GM12874 (cell line): ENCODE data around the gene DYSF.

Experiments
- TF ChIP-seq, protein P1 (sequence below): IDR thresholded peaks from 2 replicates; pipeline ENCODE4 v1.5.1; 2011; ENCODE audit warnings: low read depth, mild to moderate bottlenecking, control low read depth, low read length, moderate library complexity; ENCODE audit not compliant: insufficient read depth

The DYSF gene

DNA sequence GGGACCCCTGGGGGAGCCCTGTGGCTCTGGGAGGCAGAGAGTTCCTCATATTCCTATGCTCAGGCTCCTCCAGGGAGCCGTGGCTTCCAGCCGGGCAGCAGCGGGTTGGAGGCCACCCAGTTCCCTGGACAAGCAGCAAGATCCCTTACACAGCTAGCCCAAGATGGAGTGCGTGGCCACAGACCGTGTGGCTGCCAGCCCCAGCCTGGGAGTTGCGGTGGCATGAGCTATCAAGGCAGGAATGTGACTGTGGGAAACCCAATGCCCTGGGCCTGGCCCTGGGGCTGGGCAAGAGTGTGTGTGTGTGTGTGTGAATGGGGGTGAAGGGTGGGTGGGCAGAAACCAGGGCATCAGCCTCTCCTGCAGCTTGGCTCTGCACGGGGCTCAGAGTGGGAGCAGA is 130.5 kb downstream of the DYSF start:
- TF ChIP-seq, protein P1, sequence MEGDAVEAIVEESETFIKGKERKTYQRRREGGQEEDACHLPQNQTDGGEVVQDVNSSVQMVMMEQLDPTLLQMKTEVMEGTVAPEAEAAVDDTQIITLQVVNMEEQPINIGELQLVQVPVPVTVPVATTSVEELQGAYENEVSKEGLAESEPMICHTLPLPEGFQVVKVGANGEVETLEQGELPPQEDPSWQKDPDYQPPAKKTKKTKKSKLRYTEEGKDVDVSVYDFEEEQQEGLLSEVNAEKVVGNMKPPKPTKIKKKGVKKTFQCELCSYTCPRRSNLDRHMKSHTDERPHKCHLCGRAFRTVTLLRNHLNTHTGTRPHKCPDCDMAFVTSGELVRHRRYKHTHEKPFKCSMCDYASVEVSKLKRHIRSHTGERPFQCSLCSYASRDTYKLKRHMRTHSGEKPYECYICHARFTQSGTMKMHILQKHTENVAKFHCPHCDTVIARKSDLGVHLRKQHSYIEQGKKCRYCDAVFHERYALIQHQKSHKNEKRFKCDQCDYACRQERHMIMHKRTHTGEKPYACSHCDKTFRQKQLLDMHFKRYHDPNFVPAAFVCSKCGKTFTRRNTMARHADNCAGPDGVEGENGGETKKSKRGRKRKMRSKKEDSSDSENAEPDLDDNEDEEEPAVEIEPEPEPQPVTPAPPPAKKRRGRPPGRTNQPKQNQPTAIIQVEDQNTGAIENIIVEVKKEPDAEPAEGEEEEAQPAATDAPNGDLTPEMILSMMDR = no peak

DNA sequence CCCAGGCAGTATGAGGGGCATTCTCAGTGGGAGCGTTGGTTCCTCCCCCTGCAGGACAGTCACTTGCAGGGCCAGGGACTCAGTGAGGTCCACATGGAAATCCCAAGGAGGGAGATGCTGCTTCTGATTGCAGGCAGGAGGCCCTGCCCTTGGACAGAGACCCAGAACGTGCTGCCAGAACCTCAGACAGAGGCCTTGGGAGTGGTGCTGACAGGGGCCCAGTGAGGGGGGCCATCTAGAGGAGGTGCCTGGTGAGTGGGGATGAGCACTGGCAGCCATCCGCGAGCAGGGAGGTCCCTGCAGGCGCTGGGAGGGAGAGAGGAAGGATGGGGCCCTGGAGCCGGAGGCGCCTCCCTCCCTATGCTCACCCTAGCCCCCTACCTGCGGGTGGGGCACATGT is 133.1 kb downstream of the DYSF start:
- TF ChIP-seq, protein P1 = no peak

DNA sequence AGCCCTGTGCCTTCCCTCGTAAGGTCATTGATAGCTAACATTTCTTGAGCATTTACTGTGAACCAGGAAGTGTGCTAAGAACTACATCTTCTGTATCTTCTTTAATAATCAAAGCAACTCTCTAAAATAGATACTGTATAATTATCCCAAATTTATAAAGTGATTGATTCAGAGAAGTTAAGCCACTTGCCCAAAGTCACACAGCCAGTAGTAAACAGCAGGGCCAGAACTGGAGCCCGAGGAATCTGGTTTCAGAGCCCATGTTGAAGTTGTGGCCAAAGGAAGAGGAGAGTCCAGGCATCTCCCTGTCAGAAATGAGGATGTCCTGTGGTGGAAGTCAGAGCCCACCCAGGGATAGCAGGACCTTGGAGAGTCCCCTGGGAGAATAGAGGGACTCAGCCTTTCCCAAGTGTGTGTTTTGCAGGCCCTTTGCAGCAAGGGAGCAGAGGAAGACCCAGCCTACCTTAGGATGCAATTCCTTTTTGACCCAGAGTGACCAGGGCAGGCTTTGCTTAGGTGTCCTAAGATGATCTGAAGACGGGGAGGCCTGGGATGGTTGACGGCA is 134.2 kb downstream of the DYSF start:
- TF ChIP-seq, protein P1 = no peak

DNA sequence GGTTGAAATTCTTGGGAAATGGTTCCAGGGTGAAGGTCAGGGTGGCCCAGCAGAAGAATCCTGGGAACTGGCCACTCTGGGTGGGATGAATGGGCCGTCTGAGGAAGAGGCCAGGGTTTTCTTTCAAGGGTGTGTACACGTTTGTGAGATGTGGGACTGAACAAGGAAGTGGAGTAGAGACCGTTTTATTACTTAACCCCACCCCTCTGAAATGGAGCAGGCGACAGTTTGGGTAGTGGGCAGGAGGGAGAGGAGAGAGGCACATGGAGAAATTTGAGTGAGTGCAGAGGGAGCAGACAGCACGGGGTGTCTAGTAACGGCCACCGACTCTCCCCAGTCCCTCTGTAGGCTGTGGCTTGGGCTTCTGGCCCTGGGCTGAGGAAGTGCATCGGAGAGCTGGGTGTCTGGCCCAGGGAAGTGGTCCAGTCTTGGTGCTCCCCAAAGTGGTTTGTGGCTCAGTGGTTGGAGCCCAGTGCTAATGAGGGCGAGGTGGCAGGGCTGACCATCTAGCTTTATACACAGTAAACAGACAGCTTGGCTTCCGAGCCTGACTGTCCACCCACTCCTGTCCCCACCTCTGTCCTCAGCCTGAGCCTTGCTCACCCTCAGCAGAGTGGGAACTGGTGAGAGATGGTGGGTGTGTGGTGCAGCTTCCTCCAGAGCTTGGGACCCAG is 135.3 kb downstream of the DYSF start:
- TF ChIP-seq, protein P1 = no peak

DNA sequence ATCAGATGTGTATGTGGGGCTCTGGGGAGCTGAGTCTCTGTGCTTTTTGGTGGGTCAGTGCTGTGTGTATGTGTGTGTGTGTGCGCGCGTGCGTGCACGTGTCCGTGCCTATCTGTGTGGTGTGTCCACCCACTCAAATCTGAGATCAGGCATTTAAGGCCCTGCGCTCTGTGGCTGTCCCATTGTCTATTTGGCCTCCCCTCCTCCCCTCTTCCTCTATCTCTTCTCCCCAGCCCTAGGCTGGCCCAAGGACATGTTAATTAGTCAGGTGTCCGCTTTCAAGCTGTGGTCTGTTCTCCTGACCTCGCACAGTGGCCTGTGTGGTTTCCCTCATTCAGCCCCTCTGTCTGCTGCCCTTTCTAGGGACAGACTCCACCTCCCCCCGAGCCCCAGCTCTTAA is 136.4 kb downstream of the DYSF start:
- TF ChIP-seq, protein P1 = no peak

DNA sequence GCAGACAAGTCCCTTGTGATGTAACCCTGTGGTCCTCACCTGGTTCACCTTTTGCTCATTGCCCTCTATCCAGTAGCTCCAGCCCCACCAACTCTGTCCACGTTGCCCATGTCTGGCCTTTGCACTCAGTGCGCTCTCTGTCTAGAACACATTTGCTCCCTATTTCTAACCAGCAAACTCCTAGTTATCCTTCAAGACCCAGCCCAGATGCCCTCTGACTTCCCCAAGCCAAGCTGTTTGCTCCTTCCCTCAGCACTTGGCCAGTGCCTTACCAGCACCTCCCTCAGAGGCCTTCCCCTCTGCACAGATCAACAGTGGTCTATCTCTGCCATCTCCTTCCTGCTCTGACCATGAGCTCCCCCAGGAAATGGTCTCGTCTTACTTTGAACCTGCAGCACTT is 137.7 kb downstream of the DYSF start:
- TF ChIP-seq, protein P1 = no peak

DNA sequence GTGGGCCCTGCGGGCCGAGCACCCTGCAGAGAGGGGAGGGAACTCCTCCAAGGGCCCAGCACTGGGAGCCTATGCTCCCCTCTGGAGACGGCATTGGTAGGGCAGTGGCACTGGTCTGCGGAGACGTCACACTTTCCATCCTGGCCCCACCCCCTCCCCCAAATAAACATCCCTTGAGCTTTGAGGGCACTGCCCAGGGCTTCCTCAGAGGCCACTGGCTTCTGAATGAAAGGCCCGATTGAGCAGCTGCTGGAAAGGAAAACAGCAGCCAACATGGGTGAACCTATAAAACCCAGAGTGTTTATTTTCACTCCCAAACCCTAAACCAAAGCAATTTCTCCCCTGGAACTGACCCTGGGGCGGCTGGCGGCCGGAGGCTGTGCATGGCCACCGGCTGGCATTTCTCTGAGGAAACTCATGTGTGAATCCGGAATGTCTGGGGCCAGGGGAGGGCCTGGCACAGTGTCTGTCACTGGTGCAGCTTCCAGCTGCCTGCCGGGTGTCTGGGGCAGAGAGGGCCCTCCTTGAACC is 138.9 kb downstream of the DYSF start:
- TF ChIP-seq, protein P1 = no peak
